Trophoblast cell (in vitro differentiated cells and primary cell): Measurements from ENCODE around the gene SYNE2.

Experiments
- DNase-seq, 2 donors: peaks; one replicate each; pipeline ENCODE4 v3.0.0-alpha.2; 2016
- H2AFZ ChIP-seq: 2 replicates; pipeline ENCODE4 v1.6.1; 2013; ENCODE audit warnings: low read length, moderate library complexity, mild to moderate bottlenecking; ENCODE audit not compliant: insufficient read depth, poor library complexity
- H2AK5ac ChIP-seq: 2 replicates; pipeline ENCODE4 v1.6.1; 2013; ENCODE audit warnings: mild to moderate bottlenecking, low read length
- H2BK120ac ChIP-seq: 2 replicates; pipeline ENCODE4 v1.6.1; 2013; ENCODE audit warnings: low read length, mild to moderate bottlenecking, moderate library complexity; ENCODE audit not compliant: insufficient read depth, poor library complexity
- H2BK12ac ChIP-seq: 2 replicates; pipeline ENCODE4 v1.6.1; 2013; ENCODE audit warnings: mild to moderate bottlenecking, low read length, moderate library complexity
- H2BK5ac ChIP-seq: 2 replicates; pipeline ENCODE4 v1.6.1; 2013; ENCODE audit warnings: low read length, low read depth, moderate library complexity, mild to moderate bottlenecking; ENCODE audit not compliant: poor library complexity
- H3K14ac ChIP-seq: 2 replicates; pipeline ENCODE4 v1.6.1; 2013; ENCODE audit warnings: mild to moderate bottlenecking, low read length
- H3K18ac ChIP-seq: 2 replicates; pipeline ENCODE4 v1.6.1; 2013; ENCODE audit warnings: mild to moderate bottlenecking, low read length
- H3K23ac ChIP-seq: 2 replicates; pipeline ENCODE4 v1.6.1; 2013; ENCODE audit warnings: low read length
- H3K27ac ChIP-seq: 2 replicates; pipeline ENCODE4 v1.5.1; 2013; ENCODE audit warnings: low read depth, mild to moderate bottlenecking, inconsistent platforms, low read length, moderate library complexity
- H3K27me3 ChIP-seq: 2 replicates; pipeline ENCODE4 v1.6.1; 2013; ENCODE audit warnings: inconsistent platforms, mild to moderate bottlenecking, low read length, moderate library complexity; ENCODE audit not compliant: insufficient read depth
- H3K36me3 ChIP-seq, 2 experiments: 1 replicate in 1 of 2; 2 replicates in 1 of 2; pipeline ENCODE4 v1.6.1; 2013; ENCODE audit warnings: low read length in 2 of 2, mild to moderate bottlenecking in 2 of 2, moderate library complexity in 1 of 2; ENCODE audit not compliant: insufficient read depth in 2 of 2, control insufficient read depth in 1 of 2
- H3K4ac ChIP-seq: 2 replicates; pipeline ENCODE4 v1.6.1; 2013; ENCODE audit warnings: low read depth, mild to moderate bottlenecking, low read length, moderate library complexity
- H3K4me1 ChIP-seq, 2 experiments: 1 replicate in 1 of 2; 2 replicates in 1 of 2; pipeline ENCODE4 v1.6.1; 2013; ENCODE audit warnings: low read length in 2 of 2, mild to moderate bottlenecking in 2 of 2, moderate library complexity in 1 of 2; ENCODE audit not compliant: insufficient read depth in 2 of 2, control insufficient read depth in 1 of 2
- H3K4me2 ChIP-seq: 2 replicates; pipeline ENCODE4 v1.6.1; 2013; ENCODE audit warnings: inconsistent platforms, mild to moderate bottlenecking, low read length, moderate library complexity
- H3K4me3 ChIP-seq: 2 replicates; pipeline ENCODE4 v1.5.1; 2013; ENCODE audit warnings: mild to moderate bottlenecking, low read depth, low read length, inconsistent platforms
- H3K79me1 ChIP-seq: one replicate; pipeline ENCODE4 v1.6.1; 2013; ENCODE audit warnings: low read length
- H3K79me2 ChIP-seq: 2 replicates; pipeline ENCODE4 v1.6.1; 2013; ENCODE audit warnings: low read length, mild to moderate bottlenecking; ENCODE audit not compliant: control insufficient read depth, insufficient read depth, poor library complexity
- H3K9ac ChIP-seq: 2 replicates; pipeline ENCODE4 v1.6.1; 2013; ENCODE audit warnings: mild to moderate bottlenecking, low read length
- H3K9me3 ChIP-seq: 2 replicates; pipeline ENCODE4 v1.6.1; 2013; ENCODE audit warnings: low read depth, mild to moderate bottlenecking, control low read depth, inconsistent platforms, low read length; ENCODE audit not compliant: insufficient read depth
- H4K12ac ChIP-seq: 2 replicates; pipeline ENCODE4 v1.6.1; 2013; ENCODE audit warnings: low read depth, mild to moderate bottlenecking, low read length, moderate library complexity
- H4K8ac ChIP-seq: 2 replicates; pipeline ENCODE4 v1.6.1; 2013; ENCODE audit warnings: low read depth, mild to moderate bottlenecking, low read length, moderate library complexity
- H4K91ac ChIP-seq: one replicate; pipeline ENCODE4 v1.6.1; 2013; ENCODE audit warnings: low read depth, mild to moderate bottlenecking, low read length, moderate library complexity
- WGBS: extraction: QIAGEN DNeasy Blood & Tissue Kit; methylation state at CpG from one replicate; pipeline ENCODE4 v1.1.7; 2013; ENCODE audit warnings: missing lambda C conversion rate; ENCODE audit not compliant: insufficient read length, insufficient coverage; ENCODE audit errors: extremely low coverage; 5-methylcytosine and 5-hydroxymethylcytosine counted together

The SYNE2 gene

DNA sequence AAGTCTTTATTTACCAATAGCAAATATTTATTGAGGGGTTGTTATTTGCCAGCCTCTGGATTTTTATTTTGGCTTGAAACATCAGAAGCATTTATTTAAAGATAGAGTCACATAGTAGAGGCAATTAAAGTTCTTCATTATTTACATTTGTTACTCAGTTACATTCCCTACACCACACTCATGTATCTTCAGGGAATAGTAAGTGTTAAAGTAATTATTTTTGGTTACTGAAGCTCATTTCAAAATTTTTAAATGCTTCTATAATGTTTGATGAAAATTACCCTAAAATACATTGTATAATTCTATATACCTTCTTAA is 235.8 kb downstream of the SYNE2 start:
- Histone ChIP-seq H2AFZ (no peak overlapping the region), H3K4me2 (no peak overlapping the region), H2BK12ac (no peak overlapping the region), H3K14ac (no peak overlapping the region), H3K27ac (no peak overlapping the region), H2AK5ac (no peak overlapping the region), H3K79me2 (no peaks in the 10 kb centered on the region), H3K27me3 (no peaks in the 10 kb centered on the region), H4K91ac (no peak overlapping the region), H3K4me3 (no peak overlapping the region), H4K12ac (no peak overlapping the region), H3K9me3 (no peaks in the 10 kb centered on the region), H3K23ac (no peak overlapping the region), H3K79me1 (no peaks in the 10 kb centered on the region), H2BK5ac (no peak overlapping the region), H4K8ac (no peak overlapping the region), H3K18ac (no peak overlapping the region), H3K4me1 (no peaks in the 10 kb centered on the region), H2BK120ac (no peak overlapping the region), H3K4ac (no peak overlapping the region), H3K9ac (no peak overlapping the region), H3K36me3 (peaks cover 4 to 6% of the 10 kb centered on the region in 2 experiments)
- no peak for DNase-seq

DNA sequence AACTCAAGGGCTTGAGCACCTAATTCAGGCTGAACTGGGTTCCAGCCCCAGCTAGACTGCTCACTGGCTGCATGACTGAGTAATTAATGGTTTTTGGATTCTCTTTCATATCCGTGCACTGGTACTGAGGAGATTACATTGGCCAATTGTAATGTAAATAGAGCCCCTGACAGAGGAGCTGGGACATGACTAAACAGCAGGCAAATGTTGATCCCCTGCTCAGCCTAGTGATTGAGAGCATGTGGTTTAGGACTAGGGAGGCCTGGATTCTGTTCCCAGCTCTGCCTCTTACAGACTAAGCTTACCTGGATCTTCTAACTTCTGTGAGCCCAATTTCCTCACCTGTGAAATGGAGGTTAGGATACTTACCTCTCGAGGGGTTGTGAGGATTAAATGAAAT is 237.1 kb downstream of the SYNE2 start:
- whole genome bisulfite sequencing = no CpG with 5 or more reads among the region's 2 CpGs
- Histone ChIP-seq H2BK5ac (no peak overlapping the region), H2AFZ (no peak overlapping the region), H3K9ac (no peak overlapping the region), H2BK120ac (no peak overlapping the region), H3K14ac (no peak overlapping the region), H3K4me2 (no peak overlapping the region), H3K79me1 (no peaks in the 10 kb centered on the region), H4K12ac (no peak overlapping the region), H3K27ac (no peak overlapping the region), H3K27me3 (no peaks in the 10 kb centered on the region), H3K18ac (no peak overlapping the region), H3K23ac (no peak overlapping the region), H2BK12ac (no peak overlapping the region), H3K4ac (no peak overlapping the region), H3K36me3 (peaks cover 2 to 3% of the 10 kb centered on the region in 2 experiments), H2AK5ac (no peak overlapping the region), H3K9me3 (no peaks in the 10 kb centered on the region), H4K8ac (no peak overlapping the region), H3K4me3 (no peak overlapping the region), H3K79me2 (no peaks in the 10 kb centered on the region), H3K4me1 (no peaks in the 10 kb centered on the region), H4K91ac (no peak overlapping the region)
- no peak for DNase-seq

DNA sequence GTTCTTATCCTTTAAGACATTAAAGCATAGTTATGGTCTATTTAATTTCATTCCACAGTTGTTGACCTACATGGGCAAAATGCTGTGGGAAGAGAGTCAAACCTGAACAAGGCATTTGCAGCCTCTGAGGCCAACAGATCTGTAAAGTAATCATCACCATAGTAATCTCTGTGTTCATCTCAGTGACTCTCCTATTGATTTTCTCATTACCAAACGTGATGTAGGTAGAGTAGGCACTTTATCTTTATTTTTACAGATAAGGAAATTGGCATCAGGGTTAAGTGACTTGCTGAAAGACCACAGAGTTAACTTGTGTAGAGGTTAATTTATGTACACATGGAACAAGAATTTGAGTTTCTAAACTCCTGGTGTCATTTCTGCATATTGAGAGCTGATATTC is 238.4 kb downstream of the SYNE2 start:
- Histone ChIP-seq H2AK5ac (no peak overlapping the region), H2BK120ac (no peak overlapping the region), H4K8ac (no peak overlapping the region), H3K4me1 (no peaks in the 10 kb centered on the region), H4K91ac (no peak overlapping the region), H2BK12ac (no peak overlapping the region), H2AFZ (no peak overlapping the region), H3K9me3 (no peaks in the 10 kb centered on the region), H3K4me2 (no peak overlapping the region), H3K9ac (no peak overlapping the region), H3K23ac (no peak overlapping the region), H3K27me3 (no peaks in the 10 kb centered on the region), H2BK5ac (no peak overlapping the region), H3K4ac (no peak overlapping the region), H3K79me2 (no peaks in the 10 kb centered on the region), H3K4me3 (no peak overlapping the region), H3K36me3 (peaks cover 2% of the 10 kb centered on the region in 2 experiments), H3K14ac (no peak overlapping the region), H3K18ac (no peak overlapping the region), H3K27ac (no peak overlapping the region), H3K79me1 (no peaks in the 10 kb centered on the region), H4K12ac (no peak overlapping the region)
- WGBS = no CpG with 5 or more reads among the region's 1 CpG
- no peak for DNase-seq

DNA sequence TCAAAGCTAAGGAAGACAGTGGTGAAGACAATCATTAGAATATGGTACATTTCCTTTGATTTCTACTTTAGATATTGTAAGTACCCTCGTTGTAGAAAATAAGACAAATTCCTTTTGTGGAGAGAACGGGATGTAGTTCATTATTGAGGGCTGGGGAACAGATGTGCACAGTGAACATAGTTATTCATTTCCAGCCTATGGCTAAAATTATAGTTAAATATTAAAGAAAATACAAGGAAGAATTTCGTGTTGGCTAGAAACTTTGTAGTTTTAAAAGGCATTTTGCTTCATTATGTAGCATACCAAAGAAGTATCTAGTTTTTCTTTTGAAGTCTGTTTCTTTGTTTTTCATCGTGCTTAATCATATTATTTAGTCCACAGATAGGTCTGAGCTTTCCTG is 239.5 kb downstream of the SYNE2 start:
- H2AFZ ChIP-seq = no peak overlapping the region
- H2BK12ac ChIP-seq = no peak overlapping the region
- no peaks in the 10 kb centered on the region for H3K4me1 ChIP-seq
- H3K27ac ChIP-seq = no peak overlapping the region
- no peak overlapping the region for H3K23ac ChIP-seq
- no peak overlapping the region for H2AK5ac ChIP-seq
- H4K12ac ChIP-seq = no peak overlapping the region
- WGBS = no CpG with 5 or more reads among the region's 4 CpGs
- H2BK5ac ChIP-seq = no peak overlapping the region
- H4K91ac ChIP-seq = no peak overlapping the region
- no peak overlapping the region for H2BK120ac ChIP-seq
- no peak overlapping the region for H3K14ac ChIP-seq
- no peak overlapping the region for H4K8ac ChIP-seq
- no peak overlapping the region for H3K18ac ChIP-seq
- H3K9ac ChIP-seq = no peak overlapping the region
- H3K4me3 ChIP-seq = no peak overlapping the region
- DNase-seq = no peak
- no peak overlapping the region for H3K4ac ChIP-seq
- H3K79me2 ChIP-seq = no peaks in the 10 kb centered on the region
- H3K27me3 ChIP-seq = no peaks in the 10 kb centered on the region
- H3K79me1 ChIP-seq = no peaks in the 10 kb centered on the region
- H3K9me3 ChIP-seq = no peaks in the 10 kb centered on the region
- no peak overlapping the region for H3K4me2 ChIP-seq
- peaks cover 2% of the 10 kb centered on the region in 2 experiments for H3K36me3 ChIP-seq

DNA sequence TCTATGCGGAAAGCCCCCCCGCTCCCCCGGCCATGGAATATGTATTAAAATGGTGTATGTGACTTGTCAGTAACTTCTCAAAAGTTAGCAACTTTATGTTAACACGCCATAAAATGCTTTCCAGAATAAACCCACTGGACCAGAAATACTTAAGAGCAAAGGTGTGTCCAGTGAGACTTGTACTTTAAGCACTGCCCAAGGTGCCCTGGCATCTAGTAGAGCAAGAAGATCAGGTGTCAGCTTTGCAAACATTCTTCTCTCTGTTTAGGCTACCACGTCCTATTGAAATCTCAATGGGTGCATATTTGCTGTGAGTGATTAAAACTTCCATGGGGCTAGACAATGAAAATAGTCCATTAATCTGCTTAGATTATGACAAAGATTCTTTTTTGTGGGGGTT is 240.1 kb downstream of the SYNE2 start:
- no peak overlapping the region for H3K14ac ChIP-seq
- no peak overlapping the region for H2BK12ac ChIP-seq
- no peak overlapping the region for H4K12ac ChIP-seq
- no peak overlapping the region for H3K27ac ChIP-seq
- no peaks in the 10 kb centered on the region for H3K4me1 ChIP-seq
- peaks cover 0 to 3% of the 10 kb centered on the region in 2 experiments for H3K36me3 ChIP-seq
- no peak overlapping the region for H3K4me3 ChIP-seq
- H3K79me2 ChIP-seq = no peaks in the 10 kb centered on the region
- no peak overlapping the region for H2AFZ ChIP-seq
- peak in 1 of 2 donors; percentile 21 for DNase-seq
- no peak overlapping the region for H3K4me2 ChIP-seq
- H3K23ac ChIP-seq = no peak overlapping the region
- H4K8ac ChIP-seq = no peak overlapping the region
- no peak overlapping the region for H3K18ac ChIP-seq
- H3K79me1 ChIP-seq = no peaks in the 10 kb centered on the region
- WGBS = no CpG with 5 or more reads among the region's 5 CpGs
- no peak overlapping the region for H3K9ac ChIP-seq
- H3K9me3 ChIP-seq = no peaks in the 10 kb centered on the region
- H4K91ac ChIP-seq = no peak overlapping the region
- no peak overlapping the region for H2AK5ac ChIP-seq
- H2BK5ac ChIP-seq = no peak overlapping the region
- H2BK120ac ChIP-seq = no peak overlapping the region
- H3K4ac ChIP-seq = no peak overlapping the region
- H3K27me3 ChIP-seq = no peaks in the 10 kb centered on the region
